Gastroesophageal sphincter (tissue), 3 donors: Measurements from ENCODE around the gene PDE8B.

ENCODE experiments used
- EP300 ChIP-seq: sonication (generic); formaldehyde crosslinking; IDR thresholded peaks from one replicate; pipeline ENCODE4 v1.6.1; 2017; ENCODE audit warnings: antibody characterized with exemption, mild to moderate bottlenecking
- TF ChIP-seq, protein P1 (sequence below), 4 experiments: fragments of 200-600 bp in 2 of 4; fragments of 450-650 bp in 2 of 4; sonication (generic) in 1 of 4; IDR thresholded peaks; one replicate each; pipeline ENCODE4 v1.5.1; 2017 to 2019; ENCODE audit warnings: antibody characterized with exemption in 4 of 4, mild to moderate bottlenecking in 2 of 4, moderate library complexity in 2 of 4

DNA sequence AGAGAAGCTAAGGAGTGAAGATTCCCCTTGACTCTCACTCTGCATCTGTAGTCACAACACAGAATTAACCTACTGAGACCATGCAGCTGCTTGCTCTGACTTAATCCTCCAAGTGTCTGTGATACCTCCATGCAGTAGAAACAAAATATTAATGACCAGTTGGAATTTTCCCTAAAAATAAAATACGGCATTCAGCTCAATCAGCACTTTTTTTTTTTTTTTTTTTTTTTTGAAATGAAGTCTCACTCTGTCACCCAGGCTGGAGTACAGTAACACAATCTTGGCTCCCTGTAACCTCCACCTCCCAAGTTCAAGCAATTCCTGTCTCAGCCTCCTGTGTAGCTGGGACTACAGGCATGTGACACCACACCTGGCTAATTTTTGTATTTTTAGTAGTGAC, 233.2 kb downstream of the PDE8B start:
- TF ChIP-seq, protein P1, sequence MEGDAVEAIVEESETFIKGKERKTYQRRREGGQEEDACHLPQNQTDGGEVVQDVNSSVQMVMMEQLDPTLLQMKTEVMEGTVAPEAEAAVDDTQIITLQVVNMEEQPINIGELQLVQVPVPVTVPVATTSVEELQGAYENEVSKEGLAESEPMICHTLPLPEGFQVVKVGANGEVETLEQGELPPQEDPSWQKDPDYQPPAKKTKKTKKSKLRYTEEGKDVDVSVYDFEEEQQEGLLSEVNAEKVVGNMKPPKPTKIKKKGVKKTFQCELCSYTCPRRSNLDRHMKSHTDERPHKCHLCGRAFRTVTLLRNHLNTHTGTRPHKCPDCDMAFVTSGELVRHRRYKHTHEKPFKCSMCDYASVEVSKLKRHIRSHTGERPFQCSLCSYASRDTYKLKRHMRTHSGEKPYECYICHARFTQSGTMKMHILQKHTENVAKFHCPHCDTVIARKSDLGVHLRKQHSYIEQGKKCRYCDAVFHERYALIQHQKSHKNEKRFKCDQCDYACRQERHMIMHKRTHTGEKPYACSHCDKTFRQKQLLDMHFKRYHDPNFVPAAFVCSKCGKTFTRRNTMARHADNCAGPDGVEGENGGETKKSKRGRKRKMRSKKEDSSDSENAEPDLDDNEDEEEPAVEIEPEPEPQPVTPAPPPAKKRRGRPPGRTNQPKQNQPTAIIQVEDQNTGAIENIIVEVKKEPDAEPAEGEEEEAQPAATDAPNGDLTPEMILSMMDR (IDR thresholded peaks at IDR 0.05): no peak
- TF ChIP-seq EP300: no peak
